GM19455 (cell line): ENCODE results near the gene SULT2B1.

Source experiments
- ATAC-seq: cut with Tn5 transposase; IDR thresholded peaks from one replicate; pipeline ENCODE4 v1.9.1; 2021; ENCODE audit not compliant: unreplicated experiment

SULT2B1 gene

DNA sequence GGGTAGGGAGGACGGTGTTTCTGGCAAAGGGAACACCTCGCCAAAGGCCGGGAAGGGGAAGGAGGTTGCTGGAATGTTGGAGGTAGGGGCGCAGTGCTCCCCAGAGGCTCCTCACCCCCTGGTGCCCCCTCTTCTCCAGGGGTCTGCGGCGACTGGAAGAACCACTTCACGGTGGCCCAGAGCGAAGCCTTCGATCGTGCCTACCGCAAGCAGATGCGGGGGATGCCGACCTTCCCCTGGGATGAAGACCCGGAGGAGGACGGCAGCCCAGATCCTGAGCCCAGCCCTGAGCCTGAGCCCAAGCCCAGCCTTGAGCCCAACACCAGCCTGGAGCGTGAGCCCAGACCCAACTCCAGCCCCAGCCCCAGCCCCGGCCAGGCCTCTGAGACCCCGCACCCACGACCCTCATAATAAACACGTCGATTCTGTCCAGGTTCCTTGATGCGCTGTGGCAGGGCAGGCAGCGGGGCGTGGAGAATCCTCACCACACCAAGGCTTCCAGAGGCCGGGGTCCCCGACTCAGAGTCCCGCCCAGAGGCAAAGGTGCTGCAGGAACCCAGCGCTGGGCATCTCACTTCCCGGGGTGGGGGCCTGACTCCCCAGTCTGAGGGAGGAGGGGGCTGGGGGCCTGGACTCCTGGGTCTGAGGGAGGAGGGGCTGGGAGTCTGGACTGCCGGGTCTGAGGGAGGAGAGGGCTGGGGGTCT, 47.2 kb downstream of the SULT2B1 start:
- no peak for ATAC-seq

DNA sequence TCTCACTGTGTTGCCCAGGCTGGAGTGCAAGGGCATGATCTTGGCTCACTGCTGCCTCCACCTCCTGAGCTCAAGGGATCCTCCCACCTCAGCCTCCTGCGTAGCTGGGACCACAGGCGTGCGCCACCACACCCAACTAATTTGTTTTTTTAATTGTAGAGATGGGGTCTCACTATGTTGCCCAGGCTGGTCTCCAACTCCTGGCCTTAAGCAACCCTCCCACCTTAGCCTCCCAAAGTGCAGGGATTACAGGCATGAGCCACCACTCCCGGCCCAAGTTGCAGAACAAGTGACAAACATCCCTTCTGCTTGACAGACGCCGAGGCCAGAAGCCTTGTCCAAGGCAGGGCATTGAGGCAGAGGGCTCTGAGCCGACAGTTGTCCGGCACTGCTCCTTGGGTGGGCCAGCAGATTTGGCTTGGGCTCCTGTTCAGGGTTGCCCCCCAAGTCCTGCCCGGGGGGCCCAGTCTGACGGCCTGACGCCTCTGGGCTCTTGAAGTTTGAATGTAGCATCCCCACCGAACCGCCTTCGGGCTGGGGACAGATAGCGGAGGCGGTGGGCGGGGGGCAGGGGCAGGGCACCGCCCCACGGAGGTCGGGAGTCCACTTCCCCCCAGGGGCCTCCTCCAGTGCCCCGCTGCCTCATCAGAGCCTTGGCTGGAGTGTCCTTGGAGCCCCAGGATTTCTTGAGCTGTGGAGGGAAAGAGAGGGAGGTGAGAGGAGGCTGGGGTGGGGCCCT, 48.9 kb downstream of the SULT2B1 start:
- no peak for ATAC-seq

- no peak for ATAC-seq
Observed at GRCh38 chr19:48603001-48603400, 51.0 kb downstream of the SULT2B1 start.

DNA sequence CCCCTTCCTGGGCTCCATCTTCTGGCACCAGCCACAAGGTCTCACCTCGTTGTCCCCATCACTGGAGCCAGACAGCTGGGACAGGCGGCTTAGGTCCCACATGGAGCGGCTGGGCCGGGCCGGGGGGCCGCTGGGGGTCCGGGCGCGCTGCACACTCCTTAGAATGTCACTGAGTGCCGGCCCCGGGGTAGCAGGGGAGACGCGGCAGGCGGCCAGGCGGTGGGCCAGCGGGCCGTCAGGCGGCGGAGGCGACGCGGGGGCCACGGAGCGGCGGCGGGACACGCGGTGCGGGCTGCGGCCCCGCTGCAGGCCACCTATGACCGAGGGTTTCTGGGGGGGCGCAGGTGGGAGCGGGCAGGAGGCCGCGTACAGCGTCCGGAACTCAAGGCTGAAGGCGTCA, 51.5 kb downstream of the SULT2B1 start:
- no peak for ATAC-seq

DNA sequence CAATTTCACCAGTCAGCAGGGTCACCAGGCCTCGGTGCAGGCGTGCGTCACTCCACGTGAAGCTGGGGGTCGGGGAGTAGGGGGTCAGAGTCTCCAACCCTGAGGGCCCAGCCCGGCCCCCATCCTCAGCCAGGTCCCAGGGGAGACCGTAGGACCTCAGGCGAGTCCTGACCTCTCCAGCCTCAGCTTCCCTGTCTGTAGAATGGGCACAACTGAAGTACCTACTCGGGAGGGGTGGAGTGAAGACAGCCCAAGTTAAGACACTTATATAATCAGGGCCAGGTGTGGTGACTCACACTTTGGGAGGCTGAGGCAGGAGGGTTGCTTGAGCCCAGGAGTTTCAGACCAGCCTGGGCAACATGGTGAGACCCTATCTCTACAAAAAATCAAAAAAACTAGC, 51.9 kb downstream of the SULT2B1 start:
- ATAC-seq, result no peak

- ATAC-seq, result no peak
Observed at GRCh38 chr19:48606463-48607358, 54.7 kb downstream of the SULT2B1 start, which contains the start of gene SPACA4. Gene SPACA4, plus strand, starts transcription at chr19:48606742. Its CDS starts 237 bp downstream, at chr19:48606979.

GRCh38 chr19:48607359-48607755, 55.4 kb downstream of the SULT2B1 start:
- ATAC-seq, result no peak

DNA sequence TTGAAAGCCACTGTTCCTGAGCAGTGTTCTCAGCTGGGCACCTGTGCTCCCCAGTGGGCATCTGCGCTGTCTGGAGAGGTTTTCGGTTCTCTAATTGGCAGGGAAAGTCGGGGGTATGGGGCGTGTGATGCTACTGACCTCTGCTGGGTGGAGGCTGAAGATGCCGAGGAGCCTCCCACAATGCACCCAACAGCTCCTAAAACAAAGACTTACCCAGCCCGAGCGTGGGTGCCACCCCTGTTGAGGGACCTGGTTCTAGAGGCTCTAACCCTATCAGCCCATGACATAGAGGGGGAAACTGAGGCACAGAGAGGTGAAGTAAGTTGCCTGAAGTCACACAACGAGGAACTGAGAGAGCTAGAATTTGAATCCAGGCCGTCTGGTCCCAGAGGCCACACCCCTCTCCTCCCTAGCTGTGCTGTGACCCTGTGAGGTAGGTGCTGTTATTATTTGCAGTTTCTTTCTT, 56.9 kb downstream of the SULT2B1 start:
- ATAC-seq, result no peak

DNA sequence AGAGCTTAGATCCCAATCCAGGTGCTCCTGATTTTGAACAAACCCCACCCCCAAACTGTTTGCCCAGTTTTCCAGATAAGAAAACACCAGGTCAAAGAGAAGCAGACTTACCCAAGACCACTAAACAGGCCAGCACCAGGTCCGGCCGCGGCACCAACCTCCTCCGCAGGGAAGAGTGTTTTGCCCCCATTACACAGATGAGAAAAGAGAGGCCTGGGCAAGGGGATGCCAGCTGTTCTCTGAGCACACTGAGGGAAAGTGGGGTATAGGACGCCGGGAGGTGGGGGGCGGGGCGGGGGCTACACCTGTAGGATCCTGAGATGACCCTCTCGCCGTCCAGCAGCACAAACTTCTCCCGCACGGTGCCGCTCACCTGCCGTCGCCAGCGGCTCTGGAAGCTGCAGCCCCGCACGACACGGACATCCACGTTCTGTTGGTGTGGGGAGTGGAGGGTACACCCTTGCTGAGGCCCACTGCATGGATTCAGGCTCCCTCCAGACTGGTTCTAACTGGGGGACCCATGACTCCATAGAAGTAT, 57.7 kb downstream of the SULT2B1 start:
- ATAC-seq, result no peak

GRCh38 chr19:48611872-48612271, 59.9 kb downstream of the SULT2B1 start:
- ATAC-seq, result no peak

DNA sequence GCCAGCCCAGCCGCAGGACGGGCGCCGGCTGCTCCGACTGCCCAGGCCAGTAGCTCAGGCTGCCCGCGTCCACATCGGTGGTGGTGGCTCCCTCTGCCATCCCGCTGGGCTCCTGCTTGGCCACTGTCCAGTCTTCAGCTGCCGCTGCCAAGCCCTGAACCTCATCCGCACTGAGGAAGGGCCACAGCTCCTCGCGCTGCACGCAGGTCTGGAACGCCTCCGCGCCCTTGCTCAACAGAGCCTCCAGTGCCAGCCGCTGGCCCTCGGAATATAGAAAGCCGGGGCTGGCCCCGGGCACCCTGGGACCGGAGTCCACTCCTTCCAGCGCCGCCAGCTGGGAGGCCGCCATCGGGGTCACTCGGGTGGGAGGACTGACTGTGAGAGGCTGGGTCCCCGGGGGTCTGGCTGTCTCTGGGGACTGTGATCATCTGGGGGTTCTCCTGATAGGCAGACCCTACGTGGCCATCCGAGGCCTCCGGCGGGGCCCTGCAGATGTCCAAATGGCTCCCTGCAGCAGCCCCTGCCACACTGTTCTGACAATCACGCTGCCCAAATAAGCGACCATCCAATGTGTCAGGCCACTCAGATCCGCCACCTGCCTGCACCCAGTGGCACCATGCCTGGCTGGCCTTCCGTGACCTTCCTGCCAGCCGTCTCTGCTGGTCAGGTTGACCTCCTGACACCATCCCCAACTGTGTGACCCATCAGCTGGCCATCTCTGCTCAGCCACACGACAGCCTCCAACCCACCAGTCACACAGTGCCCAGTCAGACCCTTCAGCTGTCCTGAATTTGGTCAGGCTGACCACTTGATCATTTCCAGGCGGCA, 61.3 kb downstream of the SULT2B1 start:
- ATAC-seq, result no peak

GRCh38 chr19:48613852-48614435, 62.0 kb downstream of the SULT2B1 start:
- ATAC-seq, result no peak

- no peak for ATAC-seq
Observed at GRCh38 chr19:48614436-48615230, 62.7 kb downstream of the SULT2B1 start, which contains the start of gene FAM83E. Gene FAM83E, minus strand, starts transcription at chr19:48615076. Its CDS starts 1,704 bp downstream, at chr19:48613372.

- no peak for ATAC-seq
Observed at GRCh38 chr19:48615231-48616040, 63.5 kb downstream of the SULT2B1 start.

DNA sequence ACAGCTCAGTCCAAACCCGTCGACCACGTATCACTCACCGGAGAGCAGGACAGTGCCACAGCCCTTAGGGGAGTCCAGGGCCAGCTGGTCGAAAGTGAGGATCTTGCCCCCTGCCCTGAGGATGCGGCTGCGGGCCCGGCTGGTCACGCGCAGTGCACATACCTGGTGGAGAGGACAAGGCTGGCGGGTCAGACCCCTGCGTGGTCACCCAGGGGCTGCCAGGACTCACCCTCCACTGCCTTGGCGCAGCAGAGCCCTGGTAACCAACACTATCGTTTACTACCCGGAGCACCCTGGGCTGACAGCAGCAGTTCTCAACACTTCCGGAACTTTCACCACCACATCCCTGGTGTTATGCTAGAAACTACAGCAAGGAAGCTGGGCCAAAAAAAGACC, 64.1 kb downstream of the SULT2B1 start:
- ATAC-seq, result no peak

- ATAC-seq, result no peak
Observed at GRCh38 chr19:48616491-48617056, 64.6 kb downstream of the SULT2B1 start.

DNA sequence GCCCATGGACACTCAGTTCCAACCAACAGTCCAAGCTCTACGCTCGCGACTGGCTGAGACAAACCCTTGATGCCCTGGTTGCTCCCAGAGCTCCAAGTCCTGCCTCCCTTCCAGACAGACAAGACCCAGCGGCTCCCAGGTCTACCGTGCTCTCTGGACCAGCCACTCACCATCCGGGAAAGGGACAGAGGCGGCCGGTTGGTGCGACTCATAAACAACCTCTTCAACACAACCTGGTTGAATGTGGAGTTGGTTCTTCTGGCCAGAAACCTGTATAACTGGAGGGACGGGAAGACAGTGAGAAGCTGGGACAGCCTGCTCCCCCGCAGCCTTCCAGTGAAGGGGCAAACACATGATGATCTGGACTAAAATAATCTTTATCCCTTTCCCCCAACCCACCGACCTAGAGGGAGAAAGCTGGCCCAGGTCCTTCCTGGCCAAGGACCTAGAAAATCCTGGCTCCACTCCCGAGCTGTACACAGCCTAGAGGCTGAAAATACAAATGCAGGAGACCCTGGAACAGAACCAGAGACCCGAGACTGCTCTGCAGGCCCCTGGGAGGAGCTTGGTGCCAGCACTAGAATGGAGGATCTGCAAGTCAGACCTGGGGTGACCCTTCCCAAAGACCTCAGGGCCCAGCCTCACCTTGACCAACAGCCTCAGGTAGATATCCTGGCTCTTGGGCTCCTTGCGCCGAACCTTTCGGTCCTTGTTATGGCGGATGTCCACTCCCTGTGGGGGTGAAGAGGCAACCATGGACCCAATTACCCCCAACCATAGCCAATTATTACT, 65.4 kb downstream of the SULT2B1 start:
- no peak for ATAC-seq
